SK-N-MC (cell line): Measurements from ENCODE around the gene BBS1.

Experiments
- DNase-seq: peaks from one replicate; pipeline ENCODE4 v3.0.0-alpha.2; 2011; ENCODE audit warnings: low read depth, low spot score
- H3K27ac ChIP-seq: fragments of 200-600 bp; sonication (generic); 2 replicates; pipeline ENCODE4 v1.5.1; 2016; ENCODE audit warnings: mixed run types
- H3K36me3 ChIP-seq: fragments of 200-600 bp; sonication (generic); 2 replicates; pipeline ENCODE4 v1.6.1; 2017; ENCODE audit warnings: antibody characterized with exemption, low read length, mixed read lengths; ENCODE audit not compliant: insufficient read depth
- H3K4me3 ChIP-seq: fragments of 200-600 bp; sonication (generic); 2 replicates; pipeline ENCODE4 v1.5.1; 2016
- H3K9ac ChIP-seq: fragments of 200-600 bp; sonication (generic); 2 replicates; pipeline ENCODE4 v1.8.0; 2017; ENCODE audit warnings: mixed run types, mixed read lengths; ENCODE audit not compliant: insufficient read length
- H3K9me3 ChIP-seq: fragments of 200-600 bp; sonication (generic); 2 replicates; pipeline ENCODE4 v1.6.1; 2017; ENCODE audit warnings: low read depth, mild to moderate bottlenecking, antibody characterized with exemption, low read length, moderate library complexity, mixed read lengths
- EZH2 ChIP-seq: fragments of 200-600 bp; sonication (generic); IDR thresholded peaks from one replicate; pipeline ENCODE4 v1.6.1; 2017; ENCODE audit warnings: antibody characterized with exemption
- FOXP2 ChIP-seq: optimal IDR thresholded peaks from 2 replicates; pipeline ENCODE3; 2011; ENCODE audit warnings: mild to moderate bottlenecking, moderate library complexity; ENCODE audit not compliant: insufficient read depth; ENCODE audit errors: extremely low read length, control extremely low read depth
- POLR2AphosphoS5 ChIP-seq: IDR thresholded peaks from 2 replicates; pipeline ENCODE4 v1.6.1; 2012; ENCODE audit warnings: mild to moderate bottlenecking, low read depth, low read length, borderline replicate concordance

BBS1 gene

GRCh38 chr11:66548041-66548440 lies 37.6 kb downstream of the BBS1 start:
- H3K36me3 ChIP-seq = no peaks in the 10 kb centered on the region
- H3K4me3 ChIP-seq = no peak overlapping the region
- H3K27ac ChIP-seq = no peak overlapping the region
- no peak for DNase-seq
- TF ChIP-seq POLR2AphosphoS5 (no peak), EZH2 (no peak), FOXP2 (no peak)
- H3K9me3 ChIP-seq = no peaks in the 10 kb centered on the region
- H3K9ac ChIP-seq = no peak overlapping the region

GRCh38 chr11:66548774-66549630 lies 38.6 kb downstream of the BBS1 start:
- H3K4me3 ChIP-seq = no peak overlapping the region
- no peak for DNase-seq
- no peak overlapping the region for H3K9ac ChIP-seq
- TF ChIP-seq POLR2AphosphoS5 (no peak), EZH2 (no peak), FOXP2 (no peak)
- H3K36me3 ChIP-seq = no peaks in the 10 kb centered on the region
- no peaks in the 10 kb centered on the region for H3K9me3 ChIP-seq
- H3K27ac ChIP-seq = no peak overlapping the region

DNA sequence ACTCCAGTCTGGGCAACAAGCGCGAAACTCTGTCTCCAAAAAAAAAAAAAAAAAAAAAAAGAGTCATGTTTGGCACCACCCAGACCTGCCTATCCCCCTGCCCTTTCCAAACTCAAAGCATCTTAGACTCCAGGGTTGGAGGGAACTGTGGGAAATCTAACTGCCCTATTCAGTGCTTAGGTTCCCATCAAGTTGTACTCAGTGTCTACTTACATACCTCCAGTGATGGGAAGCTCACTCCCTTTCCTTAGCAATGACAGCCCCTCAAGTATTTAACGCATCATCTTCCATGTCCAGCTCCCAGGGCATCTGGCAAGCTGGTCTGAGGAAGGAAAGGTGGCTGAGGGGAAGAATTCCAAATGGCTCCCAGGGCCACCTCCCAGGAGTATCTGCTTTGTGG lies 39.3 kb downstream of the BBS1 start:
- H3K4me3 ChIP-seq = no peak overlapping the region
- no peak overlapping the region for H3K27ac ChIP-seq
- no peaks in the 10 kb centered on the region for H3K9me3 ChIP-seq
- no peak for DNase-seq
- no peaks in the 10 kb centered on the region for H3K36me3 ChIP-seq
- TF ChIP-seq FOXP2 (no peak), POLR2AphosphoS5 (no peak), EZH2 (no peak)
- no peak overlapping the region for H3K9ac ChIP-seq

DNA sequence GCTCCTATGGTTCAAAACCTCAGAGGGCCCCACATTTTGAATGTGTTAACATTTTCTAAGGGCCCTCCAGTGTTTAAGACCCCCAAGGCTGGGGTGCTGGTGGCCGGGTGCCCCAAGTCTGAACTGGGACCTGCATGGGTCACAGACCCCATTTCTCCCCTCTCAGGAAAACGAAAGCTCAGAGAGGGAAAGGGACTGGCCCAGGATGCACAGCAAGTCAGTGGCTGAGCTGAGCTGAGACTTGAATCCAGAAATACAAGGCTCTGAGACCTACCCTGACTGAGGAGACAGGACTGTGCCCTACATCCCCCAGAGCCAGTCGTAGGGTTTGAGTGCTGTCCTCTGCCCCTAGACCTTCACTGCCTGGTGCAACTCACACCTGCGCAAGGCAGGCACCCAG lies 40.5 kb downstream of the BBS1 start:
- Histone ChIP-seq H3K27ac (no peak overlapping the region), H3K4me3 (no peak overlapping the region), H3K9ac (no peak overlapping the region), H3K36me3 (no peaks in the 10 kb centered on the region), H3K9me3 (no peaks in the 10 kb centered on the region)
- TF ChIP-seq POLR2AphosphoS5 = no peak
- TF ChIP-seq EZH2 = no peak
- no peak for TF ChIP-seq FOXP2
- DNase-seq = no peak

DNA sequence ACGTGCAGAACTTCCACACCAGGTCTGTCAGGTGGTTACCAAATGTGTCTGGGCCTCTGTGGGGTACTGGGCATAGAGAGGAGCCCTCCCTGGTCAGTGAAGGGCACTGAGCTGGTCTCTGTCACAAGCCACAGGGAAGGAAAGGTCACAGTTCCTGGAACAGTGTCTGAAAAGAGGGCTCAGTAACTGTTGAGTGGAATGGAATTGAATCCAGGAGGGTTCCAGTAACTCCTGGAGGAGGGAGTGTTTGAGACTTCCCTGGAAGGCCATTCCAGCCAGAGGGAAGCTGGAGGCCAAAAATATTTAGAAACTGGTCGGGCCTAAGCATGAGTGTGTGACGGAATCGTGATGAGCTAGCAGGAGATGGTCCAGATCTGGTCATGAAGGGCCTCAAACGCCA lies 44.2 kb downstream of the BBS1 start:
- DNase-seq = no peak
- H3K36me3 ChIP-seq = no peaks in the 10 kb centered on the region
- no peak overlapping the region for H3K4me3 ChIP-seq
- no peaks in the 10 kb centered on the region for H3K9me3 ChIP-seq
- TF ChIP-seq EZH2 (no peak), FOXP2 (no peak), POLR2AphosphoS5 (no peak)
- H3K9ac ChIP-seq = no peak overlapping the region
- no peak overlapping the region for H3K27ac ChIP-seq

DNA sequence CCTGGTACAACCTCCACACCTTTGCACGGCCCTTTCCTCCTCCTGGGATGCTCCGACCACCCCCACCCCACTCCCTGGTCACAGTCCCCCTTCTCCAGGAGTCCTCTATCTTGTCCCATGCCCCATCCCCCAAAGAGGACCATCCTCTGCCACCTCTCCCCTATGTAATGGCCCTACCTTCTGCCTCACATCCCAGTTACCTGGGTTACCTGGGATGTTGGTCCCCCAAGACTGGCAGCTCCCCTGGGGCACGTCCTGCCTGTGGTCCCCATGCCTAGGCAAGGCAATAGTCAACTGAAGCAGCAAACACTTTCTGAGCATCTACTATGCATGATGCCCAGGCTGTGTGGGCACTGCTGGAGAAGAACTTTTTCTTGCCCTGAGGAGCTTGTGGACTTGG lies 45.0 kb downstream of the BBS1 start:
- Histone ChIP-seq H3K9ac (no peak overlapping the region), H3K27ac (no peak overlapping the region), H3K36me3 (no peaks in the 10 kb centered on the region), H3K4me3 (no peak overlapping the region), H3K9me3 (no peaks in the 10 kb centered on the region)
- DNase-seq = no peak
- TF ChIP-seq POLR2AphosphoS5 = no peak
- TF ChIP-seq FOXP2 = no peak
- TF ChIP-seq EZH2 = no peak

GRCh38 chr11:66556086-66556485 lies 45.7 kb downstream of the BBS1 start:
- Histone ChIP-seq H3K9me3 (no peaks in the 10 kb centered on the region), H3K27ac (no peak overlapping the region), H3K9ac (no peak overlapping the region), H3K36me3 (no peaks in the 10 kb centered on the region), H3K4me3 (no peak overlapping the region)
- TF ChIP-seq FOXP2 (no peak), EZH2 (no peak)
- no peak for DNase-seq

DNA sequence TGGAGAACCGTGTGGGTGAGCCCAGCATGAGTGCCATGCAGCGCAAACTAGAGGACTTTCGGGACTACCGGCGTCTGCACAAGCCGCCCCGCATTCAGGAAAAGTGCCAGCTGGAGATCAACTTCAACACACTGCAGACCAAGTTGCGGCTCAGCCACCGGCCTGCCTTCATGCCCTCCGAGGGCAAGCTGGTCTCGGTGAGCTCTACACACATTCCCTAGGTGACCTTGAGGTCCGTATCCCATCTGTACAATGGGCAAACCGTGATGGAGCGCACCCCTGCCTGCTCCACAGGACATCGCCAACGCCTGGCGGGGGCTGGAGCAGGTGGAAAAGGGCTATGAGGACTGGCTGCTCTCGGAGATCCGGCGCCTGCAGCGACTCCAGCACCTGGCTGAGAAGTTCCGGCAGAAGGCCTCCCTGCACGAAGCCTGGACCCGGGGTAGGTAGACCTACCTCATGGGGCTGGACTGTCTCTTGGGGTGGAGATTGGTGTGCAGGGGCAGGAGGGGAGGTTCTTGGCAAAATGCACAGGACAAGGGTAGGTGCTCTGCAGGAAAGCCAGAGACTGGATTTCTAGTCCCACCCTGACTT lies 47.4 kb downstream of the BBS1 start:
- TF ChIP-seq EZH2 (no peak), POLR2AphosphoS5 (no peak), FOXP2 (no peak)

More for the DNA sequence above, 47.4 kb downstream of the BBS1 start:
- H3K4me3 ChIP-seq = no peak overlapping the region
- no peak overlapping the region for H3K9ac ChIP-seq
- no peak for DNase-seq
- no peaks in the 10 kb centered on the region for H3K9me3 ChIP-seq
- no peaks in the 10 kb centered on the region for H3K36me3 ChIP-seq
- no peak overlapping the region for H3K27ac ChIP-seq
